Immature natural killer cell (primary cell): Measurements from ENCODE around the gene ARL9. TPM values are rescaled to one million over a fixed set of nuclear protein-coding genes. Genes with fewer than 3 reads are reported as not detected.
"Not testable (repeated sequence)": the region's sequence is repeated elsewhere in the genome, so short reads cannot be mapped to it uniquely, and the experiment has no call there.

ENCODE experiments used
- DNase-seq, 3 donors: peaks; one replicate each; pipeline ENCODE4 v3.0.0; 2022; ENCODE audit warnings: mixed read lengths in 1 of 3
- H3K27ac Mint-ChIP-seq, 6 donors: one replicate each; pipeline ENCODE4 v1.8.0; 2020; ENCODE audit warnings: mixed read lengths in 6 of 6, mild to moderate bottlenecking in 5 of 6, inconsistent platforms in 4 of 6, moderate library complexity in 3 of 6
- H3K27me3 Mint-ChIP-seq, 3 donors: one replicate each; pipeline ENCODE4 v1.8.0; 2020 to 2021; ENCODE audit warnings: low read depth in 3 of 3, mild to moderate bottlenecking in 3 of 3, mixed read lengths in 3 of 3, moderate library complexity in 3 of 3, inconsistent platforms in 1 of 3
- H3K36me3 Mint-ChIP-seq, 3 donors: one replicate each; pipeline ENCODE4 v1.8.0; 2020; ENCODE audit warnings: mixed read lengths in 3 of 3, inconsistent platforms in 2 of 3, mild to moderate bottlenecking in 2 of 3
- H3K4me1 Mint-ChIP-seq, 2 donors: one replicate each; pipeline ENCODE4 v1.8.0; 2020; ENCODE audit warnings: inconsistent platforms in 2 of 2, mild to moderate bottlenecking in 2 of 2, mixed read lengths in 2 of 2, moderate library complexity in 1 of 2
- H3K4me3 Mint-ChIP-seq, 5 donors: one replicate each; pipeline ENCODE4 v1.8.0; 2020; ENCODE audit warnings: mild to moderate bottlenecking in 5 of 5, mixed read lengths in 5 of 5, inconsistent platforms in 3 of 5, moderate library complexity in 3 of 5
- H3K9me3 Mint-ChIP-seq, 6 donors: one replicate each; pipeline ENCODE4 v1.8.0; 2020; ENCODE audit warnings: mild to moderate bottlenecking in 6 of 6, mixed read lengths in 6 of 6, inconsistent platforms in 4 of 6, moderate library complexity in 3 of 6
- polyA plus RNA-seq, 3 donors: library from polyadenylated mRNA; unstranded; fragments of 300-500 nt; fragmentation: Illumina TruSeq; gene quantifications; one replicate each; pipeline ENCODE4 v1.2.3, GENCODE V29; 2021

The ARL9 gene, protein sequence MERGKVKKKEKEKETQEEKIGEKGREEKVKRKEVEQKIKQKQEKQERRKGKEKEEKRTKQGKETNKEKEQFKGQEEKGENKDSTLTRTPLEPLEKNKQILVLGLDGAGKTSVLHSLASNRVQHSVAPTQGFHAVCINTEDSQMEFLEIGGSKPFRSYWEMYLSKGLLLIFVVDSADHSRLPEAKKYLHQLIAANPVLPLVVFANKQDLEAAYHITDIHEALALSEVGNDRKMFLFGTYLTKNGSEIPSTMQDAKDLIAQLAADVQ
- under 1 TPM in 1 of 3 donors, not detected in 2; 0.28 TPM for polyA plus RNA-seq

DNA sequence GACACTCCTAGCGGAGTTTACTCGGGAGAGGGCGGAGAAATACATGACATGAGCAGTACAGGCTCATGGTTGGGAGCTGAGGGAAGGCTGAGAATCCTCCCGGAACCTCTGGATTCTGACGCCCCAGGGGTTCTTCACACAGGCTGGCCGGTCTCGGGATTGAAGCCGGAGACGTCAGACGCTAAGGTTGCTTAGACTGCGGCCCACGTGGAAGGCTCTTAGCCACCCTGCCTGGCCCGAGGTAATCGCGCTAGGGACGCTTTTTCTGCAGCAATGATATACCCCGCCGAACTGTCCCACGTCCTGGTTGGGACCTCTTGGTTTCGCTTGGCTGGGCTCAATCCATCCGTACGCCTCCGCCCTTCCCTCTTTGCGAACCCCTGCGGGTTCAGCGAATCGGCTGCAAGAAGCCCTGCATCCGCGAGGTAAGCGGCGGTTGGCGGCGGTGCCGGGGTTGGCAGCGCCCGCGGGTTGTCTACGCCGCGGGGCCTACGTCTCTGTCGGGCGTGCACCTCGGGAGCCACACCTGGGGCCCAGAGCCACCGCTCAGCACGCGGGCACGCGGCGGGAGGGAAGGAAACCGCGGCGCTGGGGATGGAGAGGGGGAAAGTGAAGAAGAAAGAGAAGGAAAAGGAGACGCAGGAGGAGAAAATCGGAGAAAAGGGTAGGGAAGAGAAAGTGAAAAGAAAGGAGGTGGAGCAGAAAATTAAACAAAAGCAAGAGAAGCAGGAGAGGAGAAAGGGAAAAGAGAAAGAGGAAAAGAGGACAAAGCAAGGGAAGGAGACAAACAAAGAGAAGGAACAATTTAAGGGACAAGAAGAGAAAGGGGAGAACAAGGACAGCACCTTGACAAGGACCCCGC, at the start of gene ARL9:
Gene ARL9, plus strand, starts transcription at position 523 of the 862 bp plus-strand sequence. Its CDS starts 72 bp downstream, at position 595.
- peak within 1 kb of the TSS; percentile 93 to 99 (median 95) for H3K4me3 Mint-ChIP-seq
- H3K9me3 Mint-ChIP-seq: no peaks in the 10 kb centered on the region
- DNase-seq: peak; percentile 53 to 57 (median 54)
- peak within 1 kb of the TSS in 4 of 6 donors; percentile 29 to 91 (median 72) for H3K27ac Mint-ChIP-seq
- peaks cover 7 to 14% (median 9%) of the 10 kb centered on the region in 3 donors for H3K36me3 Mint-ChIP-seq
- peaks cover 16 to 21% of the 10 kb centered on the region in 2 donors for H3K4me1 Mint-ChIP-seq
- peaks cover 4 to 7% (median 5%) of the 10 kb centered on the region in 3 donors for H3K27me3 Mint-ChIP-seq

DNA sequence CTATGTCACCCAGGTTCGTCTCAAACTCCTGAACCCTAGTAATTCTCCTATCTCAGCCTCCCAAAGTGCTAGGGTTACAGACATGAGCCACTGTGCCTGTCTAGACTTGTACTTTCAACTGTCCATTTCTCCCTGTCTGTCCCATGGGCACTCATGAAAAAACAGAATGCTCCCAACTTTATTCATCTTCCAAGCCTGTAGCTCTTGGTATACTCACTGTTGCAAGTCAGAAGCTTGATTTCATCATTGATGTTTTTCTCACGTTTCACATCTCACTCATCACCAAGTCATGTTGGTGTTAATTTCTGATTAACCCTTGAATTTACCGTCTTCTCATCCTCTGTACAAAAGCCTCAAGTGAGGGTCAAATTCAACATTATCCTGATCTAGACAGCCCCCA, 45.5 kb upstream of the ARL9 start:
- no peak overlapping the region for H3K27ac Mint-ChIP-seq
- no peak overlapping the region for H3K4me3 Mint-ChIP-seq
- peaks cover 6 to 18% of the 10 kb centered on the region in 2 donors for H3K4me1 Mint-ChIP-seq
- H3K9me3 Mint-ChIP-seq: no peaks in the 10 kb centered on the region
- H3K36me3 Mint-ChIP-seq: peaks cover 0 to 15% (median 13%) of the 10 kb centered on the region in 3 donors
- no peaks in the 10 kb centered on the region for H3K27me3 Mint-ChIP-seq
- DNase-seq: no peak

DNA sequence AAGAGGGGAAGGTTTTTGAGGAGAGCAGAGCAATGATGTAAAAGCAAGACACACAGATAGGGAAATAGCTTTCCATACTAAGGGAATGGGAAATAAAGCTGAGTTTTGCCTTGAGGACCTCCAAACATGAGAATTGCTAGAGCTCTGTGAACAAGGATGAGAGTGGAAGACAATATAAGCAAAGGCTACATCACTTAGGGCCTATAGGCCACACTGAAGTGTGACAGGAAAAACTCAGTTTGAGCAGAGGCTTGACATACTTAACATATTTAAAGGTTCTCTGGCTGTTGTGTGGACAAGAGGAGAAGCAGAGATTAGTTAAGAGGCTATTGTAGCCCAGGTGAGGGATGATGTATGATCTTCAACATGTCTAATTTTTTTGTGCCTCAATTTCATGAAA, 43.4 kb upstream of the ARL9 start:
- H3K4me1 Mint-ChIP-seq: peaks cover 27 to 39% of the 10 kb centered on the region in 2 donors
- peak overlapping the region in 2 of 6 donors; percentile 3 to 28 for H3K27ac Mint-ChIP-seq
- peaks cover 0 to 16% (median 13%) of the 10 kb centered on the region in 3 donors for H3K36me3 Mint-ChIP-seq
- no peak overlapping the region for H3K4me3 Mint-ChIP-seq
- peaks cover 0 to under 1% (median 0%) of the 10 kb centered on the region in 3 donors for H3K27me3 Mint-ChIP-seq
- no peak for DNase-seq
- no peaks in the 10 kb centered on the region for H3K9me3 Mint-ChIP-seq

DNA sequence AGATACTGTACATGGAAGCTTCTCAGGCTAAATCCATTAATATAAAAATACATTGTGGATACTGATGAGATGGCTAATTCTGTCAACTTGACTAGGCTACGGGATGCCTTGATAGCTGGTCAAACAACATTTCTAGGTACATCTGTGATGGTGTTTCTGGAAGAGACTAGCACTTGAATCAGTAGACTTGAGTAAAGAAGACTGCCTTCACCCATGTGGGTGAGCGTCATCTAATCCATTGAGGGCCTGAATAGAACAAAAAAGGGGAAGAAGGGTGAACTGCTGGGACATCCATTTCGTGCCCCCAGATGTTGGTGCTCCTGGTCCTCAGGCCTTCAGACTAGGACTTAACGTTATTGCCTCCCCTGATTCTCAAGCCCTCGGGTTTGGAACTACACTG, 41.9 kb upstream of the ARL9 start:
- H3K4me1 Mint-ChIP-seq: peaks cover 40 to 53% of the 10 kb centered on the region in 2 donors
- peaks cover 0 to 19% (median 13%) of the 10 kb centered on the region in 3 donors for H3K36me3 Mint-ChIP-seq
- H3K9me3 Mint-ChIP-seq: no peaks in the 10 kb centered on the region
- H3K27me3 Mint-ChIP-seq: peaks cover 0 to 4% (median 0%) of the 10 kb centered on the region in 3 donors
- H3K27ac Mint-ChIP-seq: no peak overlapping the region
- DNase-seq: no peak
- H3K4me3 Mint-ChIP-seq: no peak overlapping the region

DNA sequence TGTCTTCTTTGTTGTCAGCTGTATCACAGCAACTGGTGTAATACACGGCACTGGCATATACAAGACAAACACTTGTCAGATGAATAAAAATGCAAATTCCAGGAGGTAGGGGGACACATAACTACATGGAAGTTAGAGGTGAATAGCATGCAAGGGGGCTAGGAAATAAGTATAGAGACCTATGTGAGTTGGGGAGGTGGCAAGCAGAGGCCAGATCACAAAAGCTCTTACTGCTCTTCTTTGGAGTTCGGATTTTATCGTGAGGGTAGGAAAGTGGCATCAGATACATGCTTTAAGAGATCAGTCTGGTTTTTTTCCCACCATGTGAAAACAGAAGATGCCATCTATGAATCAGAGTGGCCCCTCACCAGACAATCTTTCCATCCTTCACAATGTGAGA, 41.0 kb upstream of the ARL9 start:
- peaks cover 0 to 19% (median 13%) of the 10 kb centered on the region in 3 donors for H3K36me3 Mint-ChIP-seq
- peak overlapping the region in 1 of 5 donors; percentile 0 for H3K4me3 Mint-ChIP-seq
- no peaks in the 10 kb centered on the region for H3K9me3 Mint-ChIP-seq
- DNase-seq: no peak
- peaks cover 0 to 4% (median 0%) of the 10 kb centered on the region in 3 donors for H3K27me3 Mint-ChIP-seq
- H3K4me1 Mint-ChIP-seq: peaks cover 48 to 62% of the 10 kb centered on the region in 2 donors
- no peak overlapping the region for H3K27ac Mint-ChIP-seq

DNA sequence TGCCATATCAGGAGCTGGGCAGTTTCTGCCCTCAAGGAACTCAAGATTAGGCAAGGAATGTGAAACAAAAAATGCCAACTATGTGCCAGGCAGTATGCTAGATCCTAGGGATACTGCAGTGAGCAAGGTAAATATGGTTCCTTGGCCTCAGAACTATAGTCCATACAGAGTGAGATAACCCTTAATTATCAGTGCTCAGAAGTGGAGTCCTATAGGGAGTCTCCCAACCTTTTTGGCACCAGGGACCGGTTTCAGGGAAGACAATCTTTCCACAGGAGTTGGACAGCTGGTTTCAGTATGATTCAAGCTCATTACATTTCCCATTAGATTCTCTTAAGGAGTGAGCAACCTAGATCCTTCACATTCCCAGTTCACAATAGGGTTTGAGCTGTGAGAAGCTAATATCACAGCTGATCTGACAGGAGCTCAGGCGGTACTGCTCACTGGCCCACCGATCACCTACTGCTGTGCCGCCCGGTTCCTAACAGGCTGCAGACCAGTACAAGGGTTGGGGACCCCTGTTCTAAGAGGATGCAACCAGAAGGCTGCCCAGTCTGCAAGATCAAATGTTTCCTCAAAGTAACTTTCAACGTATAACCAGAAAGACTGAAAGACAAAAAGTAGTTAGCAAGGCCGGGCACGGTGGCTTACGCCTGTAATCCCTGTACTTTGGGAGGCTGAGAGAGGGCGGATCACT, 39.8 kb upstream of the ARL9 start:
- Mint-ChIP-seq H3K9me3 (no peaks in the 10 kb centered on the region), H3K27ac (peak overlapping the region; percentile 91 to 99 (median 95)), H3K36me3 (peaks cover 0 to 13% (median 12%) of the 10 kb centered on the region in 3 donors), H3K27me3 (peaks cover 0 to 4% (median 0%) of the 10 kb centered on the region in 3 donors), H3K4me3 (peak overlapping the region; percentile 94 to 100 (median 98)), H3K4me1 (peaks cover 52 to 68% of the 10 kb centered on the region in 2 donors)
- DNase-seq: no peak

DNA sequence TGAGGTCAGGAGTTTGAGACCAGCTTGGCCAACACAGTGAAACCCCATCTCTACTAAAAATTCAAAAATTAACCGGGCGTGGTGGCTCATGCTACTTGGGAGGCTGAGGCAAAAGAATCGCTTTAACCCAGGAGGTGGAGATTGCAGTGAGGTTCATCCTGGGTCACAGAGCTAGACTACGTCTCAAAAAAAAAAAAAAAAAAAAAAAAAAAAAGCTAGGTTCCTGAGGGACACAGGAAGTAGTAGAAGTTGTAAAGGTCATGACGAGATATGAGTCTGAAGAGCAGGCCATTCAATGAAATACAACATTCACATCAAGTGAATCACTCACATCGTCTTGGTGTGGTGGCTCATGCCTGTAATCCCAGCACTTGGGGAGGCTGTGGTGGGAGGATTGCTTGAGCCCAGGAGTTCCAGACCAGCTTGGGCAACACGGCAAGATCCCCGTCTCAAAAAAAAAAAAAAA, 39.3 kb upstream of the ARL9 start:
- DNase-seq: not testable (repeated sequence)
- peaks cover 52 to 68% of the 10 kb centered on the region in 2 donors for H3K4me1 Mint-ChIP-seq

DNA sequence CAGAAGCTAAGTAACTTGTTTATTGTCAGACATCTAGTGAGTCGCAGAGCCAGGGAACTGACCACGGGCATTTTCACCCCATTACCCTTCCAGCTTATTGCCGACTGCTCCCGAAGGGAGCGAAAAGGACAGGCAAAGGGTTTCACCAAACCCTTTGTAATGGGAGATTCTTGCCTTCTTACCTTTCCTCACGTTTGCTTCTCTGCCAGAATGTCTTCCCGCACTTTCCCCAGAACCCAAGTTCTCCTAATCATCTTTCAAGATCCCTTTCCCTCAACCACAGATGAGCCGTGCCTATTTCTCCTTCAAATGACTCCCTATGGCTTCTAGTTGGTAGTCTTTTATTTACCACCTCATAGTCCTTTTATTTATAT, 38.7 kb upstream of the ARL9 start:
- no peak for DNase-seq
- Mint-ChIP-seq H3K9me3 (no peaks in the 10 kb centered on the region), H3K27me3 (peaks cover 0 to 4% (median 0%) of the 10 kb centered on the region in 3 donors), H3K4me1 (peaks cover 52 to 70% of the 10 kb centered on the region in 2 donors), H3K36me3 (peaks cover 4 to 17% (median 10%) of the 10 kb centered on the region in 3 donors), H3K4me3 (peak overlapping the region; percentile 94 to 100 (median 98)), H3K27ac (peak overlapping the region; percentile 91 to 99 (median 95))

More for the DNA sequence above, 39.3 kb upstream of the ARL9 start:
- H3K9me3 Mint-ChIP-seq, H3K27me3 Mint-ChIP-seq: not testable (repeated sequence)
- Mint-ChIP-seq H3K27ac (peak overlapping the region; percentile 91 to 99 (median 95)), H3K36me3 (peaks cover 0 to 13% (median 12%) of the 10 kb centered on the region in 3 donors), H3K4me3 (peak overlapping the region; percentile 94 to 100 (median 98))

DNA sequence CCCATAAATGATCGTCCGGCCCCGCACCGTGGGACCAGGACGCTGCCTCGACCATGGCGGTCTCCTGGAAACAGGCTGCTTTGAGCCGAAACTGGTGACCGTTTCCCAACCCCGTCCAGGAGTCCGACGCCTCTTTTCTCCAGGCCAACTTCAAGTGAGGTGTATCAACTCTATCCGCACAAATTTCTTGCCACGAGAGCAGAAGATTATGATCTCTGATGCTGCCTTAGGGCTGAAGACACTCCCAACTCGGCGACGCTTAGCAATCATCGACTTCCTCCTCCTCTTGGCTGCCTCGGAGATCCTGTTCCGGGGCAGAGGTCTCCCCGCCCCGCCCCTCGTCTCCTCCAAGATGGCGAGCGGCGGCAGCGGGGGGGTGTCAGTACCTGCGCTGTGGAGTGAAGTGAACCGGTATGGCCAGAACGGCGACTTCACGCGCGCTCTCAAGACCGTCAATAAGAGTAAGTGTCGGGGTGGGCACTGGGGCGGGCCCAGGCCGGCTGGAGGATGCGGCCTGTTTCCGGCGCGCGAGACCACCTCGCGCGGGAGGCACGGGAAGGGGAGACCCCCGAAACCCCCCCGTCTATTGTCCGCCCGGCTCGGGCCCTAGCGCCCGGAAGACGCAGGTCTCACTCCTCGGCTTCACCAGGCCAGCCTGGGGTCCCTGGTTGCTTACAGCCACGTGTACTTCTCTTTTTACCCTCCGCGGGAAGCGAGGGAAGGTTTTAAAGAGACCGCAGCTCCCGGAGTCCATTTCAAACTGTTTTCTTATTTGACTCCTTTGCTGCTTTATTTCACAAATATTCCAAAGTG, 38.1 kb upstream of the ARL9 start, which contains the start of gene SRP72:
Gene SRP72, plus strand, starts transcription at position 334 of the 813 bp plus-strand sequence. Its CDS starts 19 bp downstream, at position 353.
- H3K27ac Mint-ChIP-seq: peak within 1 kb of the TSS; percentile 92 to 99 (median 96)
- H3K4me1 Mint-ChIP-seq: peaks cover 51 to 66% of the 10 kb centered on the region in 2 donors
- H3K27me3 Mint-ChIP-seq: peaks cover 0 to 4% (median 0%) of the 10 kb centered on the region in 3 donors
- H3K9me3 Mint-ChIP-seq: no peaks in the 10 kb centered on the region
- DNase-seq: peak; percentile 84 to 85 (median 85)
- H3K4me3 Mint-ChIP-seq: peak within 1 kb of the TSS; percentile 94 to 100 (median 98)
- peaks cover 6 to 15% (median 6%) of the 10 kb centered on the region in 3 donors for H3K36me3 Mint-ChIP-seq

DNA sequence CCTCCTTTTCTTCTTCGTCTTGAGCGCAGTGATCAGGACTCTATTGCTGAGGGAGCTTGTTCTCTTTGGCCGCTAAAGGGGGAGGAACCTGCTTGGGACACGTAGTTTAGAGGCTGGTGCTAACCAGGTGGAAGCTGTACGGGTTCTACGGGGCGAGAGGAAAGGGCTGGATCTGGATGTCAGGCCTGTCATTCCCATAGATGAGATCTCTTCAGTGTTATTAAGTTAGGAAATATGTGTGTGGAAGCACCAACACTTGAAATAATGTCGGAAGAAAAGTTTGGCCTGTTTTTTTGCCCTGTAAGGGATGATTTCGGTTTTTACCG, 37.5 kb upstream of the ARL9 start:
- peak in 2 of 3 donors; percentile 34 to 37 for DNase-seq
- Mint-ChIP-seq H3K4me1 (peaks cover 51 to 66% of the 10 kb centered on the region in 2 donors), H3K27ac (peak overlapping the region; percentile 81 to 98 (median 92)), H3K36me3 (peaks cover 6 to 15% (median 11%) of the 10 kb centered on the region in 3 donors), H3K4me3 (peak overlapping the region; percentile 94 to 100 (median 98)), H3K9me3 (no peaks in the 10 kb centered on the region), H3K27me3 (peaks cover 0 to 4% (median 0%) of the 10 kb centered on the region in 3 donors)

DNA sequence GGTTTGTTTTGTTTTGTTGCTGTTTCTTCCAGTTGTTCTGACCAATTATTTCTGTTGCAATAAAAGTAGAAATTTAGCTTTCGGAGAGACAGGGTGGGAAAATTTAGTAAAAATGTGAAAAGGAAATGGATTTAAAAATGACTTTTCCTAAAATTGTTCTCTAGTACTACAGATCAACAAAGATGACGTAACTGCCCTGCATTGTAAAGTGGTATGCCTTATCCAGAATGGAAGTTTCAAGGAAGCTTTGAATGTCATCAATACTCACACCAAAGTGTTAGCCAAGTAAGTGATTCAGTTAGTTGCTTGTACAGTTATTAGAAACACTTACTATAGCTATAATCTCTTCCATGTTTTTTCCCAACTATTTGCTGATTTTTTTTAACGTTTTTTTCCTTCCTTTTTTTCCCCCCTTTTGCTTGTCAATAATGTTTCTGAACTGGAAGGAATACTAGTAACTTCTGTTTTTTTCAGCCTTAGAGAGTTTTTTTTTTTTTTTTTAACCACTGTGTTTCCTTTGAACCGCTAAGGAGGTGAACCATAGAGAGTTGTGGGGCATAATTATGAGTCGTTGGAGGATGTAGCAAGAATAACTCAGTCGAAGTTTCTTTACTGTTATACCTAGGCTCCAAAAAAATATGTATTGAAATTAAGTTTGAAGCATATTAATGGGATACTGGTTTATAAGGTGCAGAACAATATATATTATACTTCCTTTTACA, 35.9 kb upstream of the ARL9 start:
- DNase-seq: no peak
- Mint-ChIP-seq H3K27me3 (peaks cover 0 to 4% (median 0%) of the 10 kb centered on the region in 3 donors), H3K4me1 (peaks cover 46 to 61% of the 10 kb centered on the region in 2 donors), H3K9me3 (no peaks in the 10 kb centered on the region), H3K36me3 (peaks cover 6 to 21% (median 18%) of the 10 kb centered on the region in 3 donors), H3K4me3 (peak overlapping the region; percentile 2 to 100 (median 31)), H3K27ac (peak overlapping the region in 4 of 6 donors; percentile 12 to 33 (median 20))

DNA sequence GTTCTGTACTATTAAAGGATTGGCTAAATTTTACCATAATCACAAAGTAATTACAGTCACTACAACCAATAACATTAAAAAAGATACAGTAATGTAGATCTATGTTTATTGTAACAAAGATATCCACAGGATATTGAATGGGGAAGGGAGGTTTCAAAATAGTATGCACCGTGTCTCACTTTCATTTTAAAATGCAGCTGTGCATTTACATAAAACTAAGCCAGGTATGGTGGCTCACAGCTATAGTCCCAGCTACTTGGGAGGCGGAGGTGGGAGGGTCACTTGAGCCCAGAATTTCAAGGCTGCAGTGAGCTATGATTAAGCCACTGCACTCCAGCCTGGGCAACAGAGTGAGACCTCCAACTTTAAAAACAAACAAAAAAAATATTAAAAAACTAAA, 29.7 kb upstream of the ARL9 start:
- peaks cover 0 to 6% of the 10 kb centered on the region in 2 donors for H3K4me1 Mint-ChIP-seq

More for the DNA sequence above, 29.7 kb upstream of the ARL9 start:
- Mint-ChIP-seq H3K27me3 (peaks cover 0 to 1% (median 0%) of the 10 kb centered on the region in 3 donors), H3K9me3 (no peaks in the 10 kb centered on the region), H3K36me3 (peaks cover 20 to 60% (median 27%) of the 10 kb centered on the region in 3 donors), H3K27ac (no peak overlapping the region), H3K4me3 (no peak overlapping the region)
- DNase-seq: no peak
